GM12878 (cell line): ENCODE measurements around the gene PINK1. TPM values are rescaled to one million over a fixed set of nuclear protein-coding genes. Genes with fewer than 3 reads are reported as not detected.

Experiments
- ATAC-seq: fragments of 200-7000 bp; cut with Tn5 transposase; 3 replicates; pipeline ENCODE4 v1.9.1; 2020; ENCODE audit warnings: mild to moderate bottlenecking, moderate library complexity
- BruUV-seq: library from RNA; stranded (reverse); fragments of 400-500 nt; replicated peaks from 2 replicates; lab custom pipeline; 2021; lab: Mats Ljungman, UMichigan
- CTCF ChIA-PET: fragments of 300-600 bp; sonication (Branson Sonifier 250); formaldehyde crosslinking; extraction: SDS; loops from one replicate; lab custom pipeline; 2021; ENCODE audit warnings: inconsistent platforms; lab: Yijun Ruan, JAX
- POLR2A ChIA-PET: fragments of 350-600 bp; formaldehyde crosslinking; extraction: SDS; loops from one replicate; lab custom pipeline; 2021; ENCODE audit warnings: inconsistent platforms; lab: Charles Lee
- RAD21 ChIA-PET: fragments of 300-600 bp; sonication (Branson Sonifier 250); formaldehyde crosslinking; loops from one replicate; lab custom pipeline; 2023; ENCODE audit warnings: antibody characterized with exemption; ENCODE audit not compliant: unreplicated experiment; lab: Charles Lee
- SMC1A ChIA-PET: fragments of 300-600 bp; sonication (Branson Sonifier 250); formaldehyde crosslinking; loops from one replicate; lab custom pipeline; 2023; ENCODE audit not compliant: unreplicated experiment, uncharacterized antibody; lab: Charles Lee
- DNase-seq: peaks from one replicate; pipeline ENCODE4 v3.0.0-alpha.2; 2011; ENCODE audit warnings: low read depth, low spot score
- FAIRE-seq: peaks from 3 replicates; lab custom pipeline; 2011; peaks lifted over from hg19 to GRCh38; lab: Jason Lieb, UNC
- H2AFZ ChIP-seq: 2 replicates; pipeline ENCODE4 v1.6.0; 2011; ENCODE audit warnings: low read depth, low read length, control low read depth; ENCODE audit not compliant: control insufficient read depth
- H3K27ac ChIP-seq: 2 replicates; pipeline ENCODE4 v1.5.1; 2011; ENCODE audit warnings: control low read depth; ENCODE audit not compliant: control insufficient read depth, insufficient read depth
- H3K27me3 ChIP-seq, 2 experiments: replicated peaks in 1 of 2; 2 replicates each; pipeline versions ENCODE4 v1.6.0 to v1.6.1; 2011; ENCODE audit warnings: low read length in 1 of 2; ENCODE audit not compliant: control insufficient read depth in 2 of 2, insufficient read depth in 2 of 2
- H3K36me3 ChIP-seq, 2 experiments: 2 replicates each; pipeline ENCODE4 v1.5.1; 2011; ENCODE audit warnings: low read length in 1 of 2; ENCODE audit not compliant: control insufficient read depth in 2 of 2, insufficient read depth in 2 of 2
- H3K4me1 ChIP-seq: 2 replicates; pipeline ENCODE4 v1.6.1; 2011; ENCODE audit warnings: mild to moderate bottlenecking, low read length, moderate library complexity, mixed read lengths; ENCODE audit not compliant: control insufficient read depth, insufficient read depth
- H3K4me2 ChIP-seq: 2 replicates; pipeline ENCODE4 v1.6.0; 2011; ENCODE audit warnings: control low read depth; ENCODE audit not compliant: control insufficient read depth, insufficient read depth
- H3K4me3 ChIP-seq: fragments of 200-600 bp; sonication (generic); 2 replicates; pipeline ENCODE4 v1.5.1; 2016
- H3K79me2 ChIP-seq: 2 replicates; pipeline ENCODE4 v1.6.0; 2011; ENCODE audit warnings: low read length; ENCODE audit not compliant: control insufficient read depth, insufficient read depth
- H3K9ac ChIP-seq: 2 replicates; pipeline ENCODE4 v1.8.0; 2011; ENCODE audit warnings: low read length, control low read depth, mixed read lengths; ENCODE audit not compliant: control insufficient read depth, insufficient read depth
- H3K9me3 ChIP-seq: replicated peaks from 3 replicates; pipeline ENCODE4 v1.5.1; 2011; ENCODE audit warnings: mild to moderate bottlenecking, low read length; ENCODE audit not compliant: control insufficient read depth, insufficient read depth
- H4K20me1 ChIP-seq: 2 replicates; pipeline ENCODE4 v1.6.0; 2011; ENCODE audit not compliant: control insufficient read depth, insufficient read depth
- CBFB ChIP-seq: IDR thresholded peaks from 2 replicates; pipeline ENCODE4 v1.6.1; 2016; ENCODE audit warnings: antibody characterized with exemption, low read depth
- E4F1 ChIP-seq: fragments of 450-650 bp; IDR thresholded peaks from 2 replicates; pipeline ENCODE4 v1.6.1; 2018; ENCODE audit warnings: borderline replicate concordance, mild to moderate bottlenecking; ENCODE audit not compliant: partially characterized antibody
- FOXK2 ChIP-seq: fragments of 450-650 bp; IDR thresholded peaks from 2 replicates; pipeline ENCODE4 v1.6.1; 2017; ENCODE audit warnings: mild to moderate bottlenecking, moderate library complexity
- MYC ChIP-seq: IDR thresholded peaks from 2 replicates; pipeline ENCODE4 v1.6.1; 2011; ENCODE audit warnings: mild to moderate bottlenecking, low read length, moderate library complexity, inconsistent platforms; ENCODE audit not compliant: insufficient read depth, insufficient replicate concordance, insufficient read length, severe bottlenecking
- RAD51 ChIP-seq: fragments of 450-650 bp; IDR thresholded peaks from 2 replicates; pipeline ENCODE4 v1.6.1; 2016; ENCODE audit warnings: moderate library complexity, mild to moderate bottlenecking, inconsistent platforms
- RELB ChIP-seq: fragments of 450-650 bp; IDR thresholded peaks from 2 replicates; pipeline ENCODE4 v1.6.1; 2017; ENCODE audit warnings: low read depth, mild to moderate bottlenecking, moderate library complexity
- SIN3A ChIP-seq: IDR thresholded peaks from 2 replicates; pipeline ENCODE4 v1.6.1; 2012; ENCODE audit warnings: low read depth, low read length, improper control_type of control experiment
- SPI1 ChIP-seq: IDR thresholded peaks from 2 replicates; pipeline ENCODE4 v1.6.1; 2011; ENCODE audit warnings: low read depth, mild to moderate bottlenecking, low read length, moderate library complexity, borderline replicate concordance; ENCODE audit not compliant: insufficient read depth
- STAT3 ChIP-seq: IDR thresholded peaks from 2 replicates; pipeline ENCODE4 v1.6.1; 2011; ENCODE audit warnings: low read depth, low read length, improper control_type of control experiment
- TARDBP ChIP-seq: IDR thresholded peaks from 2 replicates; pipeline ENCODE4 v1.6.1; 2016; ENCODE audit warnings: borderline replicate concordance
- ZBTB33 ChIP-seq: fragments of 450-650 bp; IDR thresholded peaks from 2 replicates; pipeline ENCODE4 v1.6.1; 2017; ENCODE audit warnings: mild to moderate bottlenecking
- ZNF207 ChIP-seq: fragments of 450-650 bp; IDR thresholded peaks from 2 replicates; pipeline ENCODE4 v1.6.1; 2014; ENCODE audit warnings: antibody characterized with exemption, mild to moderate bottlenecking, borderline replicate concordance
- WGBS: methylation state at CpG from one replicate; pipeline ENCODE4 v1.1.6; 2016; ENCODE audit warnings: low lambda C conversion rate; ENCODE audit not compliant: insufficient replicate concordance, insufficient coverage; ENCODE audit errors: missing lambda C conversion rate; 5-methylcytosine and 5-hydroxymethylcytosine counted together
- in situ Hi-C: fragments of 300-500 bp; cut with MboI; formaldehyde crosslinking; loops from 9 replicates; pipeline ENCODE4 v1.14.3; 2018; ENCODE audit warnings: mixed read lengths
- intact Hi-C: fragments of 100-400 bp; cut with micrococcal nuclease; formaldehyde crosslinking; loops from one replicate; pipeline ENCODE4 v1.14.2; 2022; ENCODE audit not compliant: unreplicated experiment
- polyA plus RNA-seq, 11 experiments: library from polyadenylated mRNA; depleted of rRNA in 4 of 11; unstranded in 6 of 11; stranded (reverse) in 5 of 11; fragments of >200 nt; fragmentation: Nextera tagmentation in 4 of 11; fragmentation: Illumina TruSeq in 1 of 11; extraction: Ambion mirVana in 4 of 11; extraction: Trizol in 1 of 11; gene quantifications; 1 replicate in 1 of 11; 2 replicates in 10 of 11; pipeline versions ENCODE4 v1.2.1 to v1.2.3, GENCODE V29; 2011 to 2016; ENCODE audit warnings: inconsistent platforms in 2 of 11, missing spikeins in 2 of 11, low read depth in 1 of 11
- total RNA-seq, 4 experiments: library from RNA; depleted of rRNA in 3 of 4; stranded (reverse); fragments of >200 nt in 3 of 4; fragmentation: Illumina TruSeq in 1 of 4; extraction: Trizol in 1 of 4; gene quantifications; 2 replicates each; pipeline versions ENCODE4 v1.2.1 to v1.2.3, GENCODE V29; 2013 to 2021

PINK1 gene
- total and polyA plus RNA-seq, 10 of the 15 experiments (the other 5 are each of a cell fraction or from before 2014, with no cell fraction given), result 0.42 to 4.4 (median 1.9) TPM; not detected in 1

- TF ChIP-seq MYC (no peak), E4F1 (no peak), TARDBP (no peak), ZNF207 (no peak), SPI1 (no peak)
- TF ChIP-seq, all 136 proteins: peak for 0
These were observed 7.2 kb upstream of the PINK1 start (continued) for GRCh38 chr1:20626098-20626427.

- FAIRE-seq (no peak), DNase-seq (no peak), ATAC-seq (no peak)
- ChIA-PET SMC1A (no interaction called here), POLR2A (no interaction called here), RAD21 (no interaction called here), CTCF (interaction anchor here (0.9 kb wide), 1 partner anchor 14 kb away, joined by 3 read pairs; no protein-coding TSS in a partner anchor)
- no peaks in the 10 kb centered on the region for H3K4me1 ChIP-seq
- in situ Hi-C loops (no loop called here), intact Hi-C loops (no loop called here)
- H3K27ac ChIP-seq, result no peak overlapping the region
- H3K9ac ChIP-seq, result no peak overlapping the region
- TF ChIP-seq RAD51, result no peak
- TF ChIP-seq CBFB, result no peak
- no peak for TF ChIP-seq STAT3
- no peak for TF ChIP-seq RELB
- no peak for TF ChIP-seq ZBTB33
- no peak for TF ChIP-seq FOXK2
- no peak for TF ChIP-seq SIN3A
- H3K27me3 ChIP-seq, result no peaks in the 10 kb centered on the region
- no peaks in the 10 kb centered on the region for H3K79me2 ChIP-seq
- no TSS peak for BruUV-seq
- no peak overlapping the region for H2AFZ ChIP-seq
- H3K36me3 ChIP-seq, result no peaks in the 10 kb centered on the region
- H3K4me2 ChIP-seq, result no peak overlapping the region
- WGBS, result 0% methylated on average over 1 of the region's 1 CpG
- H3K4me3 ChIP-seq, result no peak overlapping the region
- H4K20me1 ChIP-seq, result no peaks in the 10 kb centered on the region
- H3K9me3 ChIP-seq, result no peaks in the 10 kb centered on the region
These were observed 6.7 kb upstream of the PINK1 start for GRCh38 chr1:20626524-20626923.
